ENCODE results near the gene PHF14. TPM values are rescaled to one million over a fixed set of nuclear protein-coding genes. Genes with fewer than 3 reads are reported as not detected.

Gene PHF14
- total RNA-seq, 1 experiment from 2014 or later: 182 TPM

DNA sequence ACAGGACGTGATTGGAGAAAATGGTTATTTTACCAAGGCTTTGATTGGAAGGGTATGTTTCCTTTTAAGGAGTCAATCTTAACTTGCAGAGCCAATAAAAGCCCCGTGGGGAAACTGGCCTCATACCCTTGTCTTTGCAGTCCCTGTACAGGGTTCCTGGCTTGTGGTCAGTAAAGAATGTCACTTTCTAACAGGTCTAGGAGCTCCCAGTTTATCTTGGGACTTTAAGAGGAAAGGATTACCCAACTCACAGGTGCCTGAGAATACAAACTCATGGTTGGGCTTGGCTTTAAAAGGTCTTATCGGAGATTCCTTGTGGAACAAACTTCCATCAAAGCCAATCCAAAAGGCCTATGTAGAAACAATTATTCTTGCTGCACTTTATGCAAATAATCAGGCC lies 221.8 kb downstream of the PHF14 start:
- Histone ChIP-seq H3K27me3 (ENCODE audit: low read length) (no peaks in the 10 kb centered on the region), H3K4me3 (ENCODE audit: low read length) (no peak overlapping the region), H3K4me1 (ENCODE audit: low read length) (peaks cover 21% of the 10 kb centered on the region), H3K4me2 (ENCODE audit: low read depth, low read length, poor library complexity, severe bottlenecking) (peak overlapping the region; percentile 52), H2AFZ (ENCODE audit: low read length) (no peak overlapping the region), H3K27ac (ENCODE audit: low read length) (no peak overlapping the region), H3K9ac (ENCODE audit: low read length) (no peak overlapping the region), H3K9me2 (replicated peaks; ENCODE audit: insufficient read depth, low read length) (no peaks in the 10 kb centered on the region), H3K79me2 (ENCODE audit: low read length) (no peaks in the 10 kb centered on the region), H3K36me3 (ENCODE audit: insufficient read depth, low read length) (no peaks in the 10 kb centered on the region), H3K9me3 (ENCODE audit: low read length) (no peaks in the 10 kb centered on the region), H4K20me1 (ENCODE audit: insufficient read depth, low read depth, low read length) (no peaks in the 10 kb centered on the region)
- no peak for DNase-seq

DNA sequence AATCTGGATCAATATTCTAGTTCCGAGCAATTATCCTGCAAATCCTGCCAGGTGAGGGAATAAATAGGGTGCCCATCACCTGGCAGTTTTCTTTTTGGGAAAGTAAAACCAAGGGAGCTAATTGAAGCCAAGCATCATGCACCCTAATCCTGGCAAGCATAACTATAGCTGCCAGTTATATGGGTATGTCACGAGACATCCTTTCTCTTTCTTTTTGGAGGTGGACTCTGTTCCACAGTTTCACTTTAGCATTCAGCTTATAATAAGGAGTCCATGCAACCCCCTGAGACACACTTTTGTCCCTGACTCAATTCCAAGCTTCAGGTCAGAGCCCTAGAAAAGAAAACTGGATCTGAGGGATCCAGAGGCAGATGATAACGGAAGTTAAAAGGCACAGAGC lies 222.5 kb downstream of the PHF14 start:
- Histone ChIP-seq H3K79me2 (ENCODE audit: low read length) (no peaks in the 10 kb centered on the region), H3K4me2 (ENCODE audit: low read depth, low read length, poor library complexity, severe bottlenecking) (peak overlapping the region; percentile 52), H3K9ac (ENCODE audit: low read length) (peak overlapping the region; percentile 40; the same call in 1 of the 2 replicates), H3K9me3 (ENCODE audit: low read length) (no peaks in the 10 kb centered on the region), H3K9me2 (replicated peaks; ENCODE audit: insufficient read depth, low read length) (no peaks in the 10 kb centered on the region), H3K4me1 (ENCODE audit: low read length) (peaks cover 21% of the 10 kb centered on the region), H2AFZ (ENCODE audit: low read length) (peak overlapping the region; percentile 90; the same call in 1 of the 2 replicates), H3K27me3 (ENCODE audit: low read length) (no peaks in the 10 kb centered on the region), H3K36me3 (ENCODE audit: insufficient read depth, low read length) (no peaks in the 10 kb centered on the region), H3K4me3 (ENCODE audit: low read length) (peak overlapping the region; percentile 53; the same call in 1 of the 2 replicates), H4K20me1 (ENCODE audit: insufficient read depth, low read depth, low read length) (no peaks in the 10 kb centered on the region), H3K27ac (ENCODE audit: low read length) (no peak overlapping the region)
- DNase-seq: no peak

DNA sequence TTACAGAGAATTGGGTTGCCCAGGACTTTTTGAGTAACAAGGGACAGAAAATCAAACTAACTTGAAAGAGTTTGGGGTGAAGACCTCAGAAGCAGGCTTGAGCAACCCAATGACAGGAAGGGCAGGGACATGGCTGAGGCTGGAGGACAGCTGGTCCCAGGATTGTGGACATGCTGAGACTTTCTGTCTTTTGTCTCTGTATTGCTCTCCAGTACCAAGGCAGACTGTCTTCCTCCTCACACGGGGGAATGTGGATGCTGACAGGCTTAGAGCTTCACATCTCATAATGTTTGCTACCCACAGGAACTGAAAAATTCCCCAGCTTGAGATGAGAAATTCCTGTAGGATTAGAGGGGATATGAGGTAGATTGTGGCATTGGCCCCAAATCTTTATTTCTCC lies 229.6 kb downstream of the PHF14 start:
- no peaks in the 10 kb centered on the region for H3K79me2 ChIP-seq (ENCODE audit: low read length)
- H3K27ac ChIP-seq (ENCODE audit: low read length): no peak overlapping the region
- no peak for DNase-seq
- no peak overlapping the region for H2AFZ ChIP-seq (ENCODE audit: low read length)
- no peaks in the 10 kb centered on the region for H3K9me2 ChIP-seq (replicated peaks; ENCODE audit: insufficient read depth, low read length)
- no peak overlapping the region for H3K9ac ChIP-seq (ENCODE audit: low read length)
- no peaks in the 10 kb centered on the region for H4K20me1 ChIP-seq (ENCODE audit: insufficient read depth, low read depth, low read length)
- no peak overlapping the region for H3K4me2 ChIP-seq (ENCODE audit: low read depth, low read length, poor library complexity, severe bottlenecking)
- H3K27me3 ChIP-seq (ENCODE audit: low read length): no peaks in the 10 kb centered on the region
- no peaks in the 10 kb centered on the region for H3K36me3 ChIP-seq (ENCODE audit: insufficient read depth, low read length)
- no peak overlapping the region for H3K4me3 ChIP-seq (ENCODE audit: low read length)
- H3K9me3 ChIP-seq (ENCODE audit: low read length): no peaks in the 10 kb centered on the region
- peaks cover 3% of the 10 kb centered on the region; the same call in 1 of the 2 replicates for H3K4me1 ChIP-seq (ENCODE audit: low read length)

DNA sequence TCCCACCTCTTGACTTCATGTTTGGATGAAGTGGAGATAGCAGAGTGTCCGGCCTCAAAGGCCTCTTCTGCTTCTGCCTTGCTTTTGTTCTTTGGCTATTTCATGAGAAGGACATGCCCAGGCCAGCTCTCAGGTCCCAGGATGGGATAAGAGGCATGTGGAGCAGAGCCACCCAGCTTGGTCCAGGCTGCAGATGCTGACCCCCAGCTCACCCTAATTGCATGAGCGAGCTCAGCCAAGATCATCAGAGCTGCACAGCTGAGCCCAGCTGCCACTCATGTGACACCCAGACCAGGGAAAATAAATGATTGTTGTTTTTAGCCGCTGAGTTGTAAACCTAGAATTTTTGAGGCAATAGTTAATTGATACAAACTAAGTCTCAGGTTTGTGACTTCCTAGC lies 230.0 kb downstream of the PHF14 start:
- Histone ChIP-seq H3K4me2 (ENCODE audit: low read depth, low read length, poor library complexity, severe bottlenecking) (no peak overlapping the region), H4K20me1 (ENCODE audit: insufficient read depth, low read depth, low read length) (no peaks in the 10 kb centered on the region), H3K4me1 (ENCODE audit: low read length) (peaks cover 3% of the 10 kb centered on the region; the same call in 1 of the 2 replicates), H3K9me2 (replicated peaks; ENCODE audit: insufficient read depth, low read length) (no peaks in the 10 kb centered on the region), H2AFZ (ENCODE audit: low read length) (no peak overlapping the region), H3K27ac (ENCODE audit: low read length) (no peak overlapping the region), H3K36me3 (ENCODE audit: insufficient read depth, low read length) (no peaks in the 10 kb centered on the region), H3K9me3 (ENCODE audit: low read length) (no peaks in the 10 kb centered on the region), H3K4me3 (ENCODE audit: low read length) (no peak overlapping the region), H3K9ac (ENCODE audit: low read length) (no peak overlapping the region), H3K27me3 (ENCODE audit: low read length) (no peaks in the 10 kb centered on the region), H3K79me2 (ENCODE audit: low read length) (no peaks in the 10 kb centered on the region)
- no peak for DNase-seq

DNA sequence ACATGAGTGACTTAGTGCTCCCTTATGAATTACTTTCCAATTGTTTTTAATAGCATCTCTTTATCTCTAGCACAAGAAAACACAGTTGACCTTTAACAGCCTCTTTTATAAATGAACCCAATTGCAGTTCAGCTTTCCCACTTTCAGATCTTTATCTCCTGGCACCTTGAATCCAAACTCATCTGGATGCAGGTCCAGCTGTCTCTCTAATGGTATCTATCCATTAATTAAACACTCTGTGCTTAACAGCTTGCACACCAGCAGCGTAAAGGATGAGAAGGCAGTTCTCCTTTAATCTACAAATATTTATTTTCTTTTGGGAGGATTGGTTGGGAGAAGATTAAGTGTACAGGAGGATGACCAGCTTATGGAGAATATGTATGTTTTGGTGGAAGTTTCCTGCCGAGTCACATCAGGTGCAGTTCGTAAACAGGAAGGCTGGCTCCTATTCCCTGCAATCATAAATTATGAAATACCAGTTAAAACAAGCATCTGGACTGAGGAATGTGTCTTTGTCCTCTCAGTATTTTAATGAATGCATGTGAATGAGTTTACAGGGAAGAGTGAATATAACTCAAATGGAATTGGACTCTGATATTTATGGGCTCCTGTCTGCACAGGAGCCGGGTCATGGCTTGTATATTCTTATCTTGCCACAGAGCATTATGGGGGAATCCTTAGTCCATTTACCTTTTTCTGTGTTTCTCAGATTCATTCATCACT lies 232.7 kb downstream of the PHF14 start:
- Histone ChIP-seq H3K9me3 (ENCODE audit: low read length) (no peaks in the 10 kb centered on the region), H3K4me2 (ENCODE audit: low read depth, low read length, poor library complexity, severe bottlenecking) (no peak overlapping the region), H3K4me1 (ENCODE audit: low read length) (peaks cover 24% of the 10 kb centered on the region), H3K9ac (ENCODE audit: low read length) (no peak overlapping the region), H3K36me3 (ENCODE audit: insufficient read depth, low read length) (no peaks in the 10 kb centered on the region), H3K27me3 (ENCODE audit: low read length) (no peaks in the 10 kb centered on the region), H3K4me3 (ENCODE audit: low read length) (no peak overlapping the region), H3K79me2 (ENCODE audit: low read length) (no peaks in the 10 kb centered on the region), H2AFZ (ENCODE audit: low read length) (no peak overlapping the region), H3K27ac (ENCODE audit: low read length) (no peak overlapping the region), H3K9me2 (replicated peaks; ENCODE audit: insufficient read depth, low read length) (no peaks in the 10 kb centered on the region), H4K20me1 (ENCODE audit: insufficient read depth, low read depth, low read length) (no peaks in the 10 kb centered on the region)
- DNase-seq: no peak

DNA sequence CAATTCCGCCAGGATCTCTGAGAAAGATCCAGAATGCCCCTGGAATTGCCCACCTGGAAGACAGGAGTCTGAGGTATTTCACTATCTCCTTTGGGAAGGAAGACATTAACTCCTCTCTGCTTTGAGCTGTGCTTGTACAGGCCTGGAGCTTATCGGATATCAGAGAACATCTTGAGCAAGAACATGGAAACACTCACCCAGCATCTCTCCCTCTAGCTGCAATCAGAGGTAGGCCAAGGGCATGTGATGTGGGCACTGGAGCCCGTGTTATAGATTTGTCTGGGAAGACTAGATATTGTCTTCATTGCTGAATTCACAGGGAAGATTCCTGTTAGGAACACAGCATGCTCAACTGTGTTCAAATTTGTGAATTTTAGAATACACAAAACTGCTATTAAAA lies 233.9 kb downstream of the PHF14 start:
- Histone ChIP-seq H2AFZ (ENCODE audit: low read length) (no peak overlapping the region), H4K20me1 (ENCODE audit: insufficient read depth, low read depth, low read length) (no peaks in the 10 kb centered on the region), H3K79me2 (ENCODE audit: low read length) (no peaks in the 10 kb centered on the region), H3K9me3 (ENCODE audit: low read length) (no peaks in the 10 kb centered on the region), H3K9ac (ENCODE audit: low read length) (no peak overlapping the region), H3K27ac (ENCODE audit: low read length) (no peak overlapping the region), H3K36me3 (ENCODE audit: insufficient read depth, low read length) (no peaks in the 10 kb centered on the region), H3K9me2 (replicated peaks; ENCODE audit: insufficient read depth, low read length) (no peaks in the 10 kb centered on the region), H3K27me3 (ENCODE audit: low read length) (no peaks in the 10 kb centered on the region), H3K4me1 (ENCODE audit: low read length) (peaks cover 36% of the 10 kb centered on the region), H3K4me2 (ENCODE audit: low read depth, low read length, poor library complexity, severe bottlenecking) (no peak overlapping the region), H3K4me3 (ENCODE audit: low read length) (no peak overlapping the region)
- no peak for DNase-seq

DNA sequence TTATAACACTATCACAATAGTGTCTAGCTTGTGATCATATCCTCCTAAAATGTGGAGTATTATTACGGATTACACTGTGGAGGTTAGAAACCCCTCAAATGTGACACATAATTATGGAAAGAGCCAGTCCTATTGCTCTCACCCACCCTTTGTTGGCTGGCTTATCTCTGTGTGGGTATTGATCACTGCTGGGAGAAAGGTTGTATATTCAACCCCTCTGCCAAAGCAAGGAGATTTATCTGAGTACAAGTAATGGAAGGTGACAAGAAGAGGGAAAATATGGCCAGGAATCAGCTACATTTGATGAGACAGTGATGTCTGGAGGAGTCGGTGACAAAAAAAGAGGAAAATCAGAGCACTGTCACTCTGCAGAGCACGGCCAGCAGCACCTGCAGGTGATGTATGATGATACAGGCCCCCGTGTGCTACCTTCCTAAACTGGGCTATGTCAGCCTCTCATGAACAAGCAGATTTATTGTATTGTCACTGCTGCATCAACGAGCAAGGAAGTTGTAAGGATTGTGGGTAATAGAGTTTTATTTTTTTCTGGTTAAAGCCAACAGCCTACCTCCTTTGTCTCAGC lies 235.3 kb downstream of the PHF14 start:
- H3K9me2 ChIP-seq (replicated peaks; ENCODE audit: insufficient read depth, low read length): no peaks in the 10 kb centered on the region
- no peak for DNase-seq
- no peak overlapping the region for H3K9ac ChIP-seq (ENCODE audit: low read length)
- H3K36me3 ChIP-seq (ENCODE audit: insufficient read depth, low read length): no peaks in the 10 kb centered on the region
- no peak overlapping the region for H3K4me3 ChIP-seq (ENCODE audit: low read length)
- H2AFZ ChIP-seq (ENCODE audit: low read length): peak overlapping the region; percentile 54; the same call in 1 of the 2 replicates
- H3K4me2 ChIP-seq (ENCODE audit: low read depth, low read length, poor library complexity, severe bottlenecking): no peak overlapping the region
- H3K27ac ChIP-seq (ENCODE audit: low read length): no peak overlapping the region
- H3K79me2 ChIP-seq (ENCODE audit: low read length): no peaks in the 10 kb centered on the region
- H3K4me1 ChIP-seq (ENCODE audit: low read length): peaks cover 40% of the 10 kb centered on the region
- no peaks in the 10 kb centered on the region for H3K27me3 ChIP-seq (ENCODE audit: low read length)
- H4K20me1 ChIP-seq (ENCODE audit: insufficient read depth, low read depth, low read length): no peaks in the 10 kb centered on the region
- H3K9me3 ChIP-seq (ENCODE audit: low read length): no peaks in the 10 kb centered on the region

DNA sequence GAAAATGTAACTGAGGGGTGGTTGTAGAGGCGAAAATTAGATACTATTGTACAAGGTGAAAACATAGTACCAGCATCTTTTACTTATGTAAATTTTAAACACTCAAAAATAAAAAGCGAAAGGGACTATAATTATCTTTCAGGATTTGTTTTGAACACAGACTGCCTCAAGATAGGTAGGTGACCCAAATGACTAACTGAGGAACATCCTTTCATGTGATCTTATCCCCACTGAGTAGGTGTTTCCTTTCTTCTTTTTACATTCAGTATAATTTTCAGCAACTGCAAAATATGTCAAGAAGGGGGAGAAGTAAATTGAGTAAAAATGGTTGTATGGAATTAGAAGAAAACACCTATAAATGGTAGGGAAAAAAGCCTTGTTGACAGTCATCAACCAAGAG lies 236.7 kb downstream of the PHF14 start:
- Histone ChIP-seq H3K27me3 (ENCODE audit: low read length) (no peaks in the 10 kb centered on the region), H3K4me3 (ENCODE audit: low read length) (no peak overlapping the region), H3K27ac (ENCODE audit: low read length) (no peak overlapping the region), H3K36me3 (ENCODE audit: insufficient read depth, low read length) (no peaks in the 10 kb centered on the region), H3K4me1 (ENCODE audit: low read length) (peaks cover 38% of the 10 kb centered on the region), H3K79me2 (ENCODE audit: low read length) (no peaks in the 10 kb centered on the region), H3K9me2 (replicated peaks; ENCODE audit: insufficient read depth, low read length) (no peaks in the 10 kb centered on the region), H3K4me2 (ENCODE audit: low read depth, low read length, poor library complexity, severe bottlenecking) (peak overlapping the region; percentile 51), H2AFZ (ENCODE audit: low read length) (peak overlapping the region; percentile 57; the same call in 1 of the 2 replicates), H3K9ac (ENCODE audit: low read length) (no peak overlapping the region), H4K20me1 (ENCODE audit: insufficient read depth, low read depth, low read length) (no peaks in the 10 kb centered on the region), H3K9me3 (ENCODE audit: low read length) (no peaks in the 10 kb centered on the region)
- no peak for DNase-seq

All from Karpas-422 (cell line).